Omental fat pad (tissue), 4 donors: ENCODE data around the gene CDK14. TPM values are rescaled to one million over a fixed set of nuclear protein-coding genes. Genes with fewer than 3 reads are reported as not detected.
A peak's percentile ranks its signal among the peaks of the same experiment; 100 is the strongest.
"Not testable (repeated sequence)": the region's sequence is repeated elsewhere in the genome, so short reads cannot be mapped to it uniquely, and the experiment has no call there.

ENCODE experiments used
- ATAC-seq: fragments of 150-250 bp; one replicate; pipeline ENCODE4 v1.9.1; 2016; ENCODE audit warnings: mild to moderate bottlenecking, moderate library complexity; ENCODE audit not compliant: low FRiP score
- DNase-seq: peaks from one replicate; pipeline ENCODE4 v3.0.0-alpha.2; 2019; ENCODE audit warnings: low spot score
- total RNA-seq, 4 donors: library from RNA; depleted of rRNA; stranded (reverse); fragments of >200 nt; gene quantifications; one replicate each; pipeline ENCODE4 v1.1.0, GENCODE V29; 2016
- TF ChIP-seq, protein P1 (sequence below), 3 donors: fragments of 450-650 bp; IDR thresholded peaks; one replicate each; pipeline ENCODE4 v1.5.1; 2016 to 2017; ENCODE audit warnings: antibody characterized with exemption in 3 of 3, mild to moderate bottlenecking in 3 of 3, moderate library complexity in 2 of 3

Gene CDK14
- total RNA-seq, 4 donors from 2014 or later: 25.2 to 40.3 (median 30.8) TPM

DNA sequence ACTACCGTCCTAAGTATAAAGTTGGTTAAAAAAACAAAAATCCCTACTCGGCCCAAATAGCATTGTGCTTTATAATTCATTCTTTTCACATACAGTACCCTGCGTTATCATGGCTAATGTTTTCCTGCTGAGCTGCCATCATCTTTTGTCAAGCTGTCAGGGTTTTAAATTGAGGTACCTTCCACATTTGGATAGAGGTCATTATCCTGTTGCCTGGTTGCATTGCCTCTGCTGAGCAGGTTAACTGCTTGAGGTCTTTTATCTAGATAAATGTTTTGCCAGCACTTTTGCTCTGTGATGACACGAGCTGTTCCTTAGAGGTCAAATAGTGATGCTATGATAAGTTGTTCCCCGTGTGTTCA is 573.7 kb downstream of the CDK14 start:
- no peak for DNase-seq
- ATAC-seq: no peak
- TF ChIP-seq, protein P1, sequence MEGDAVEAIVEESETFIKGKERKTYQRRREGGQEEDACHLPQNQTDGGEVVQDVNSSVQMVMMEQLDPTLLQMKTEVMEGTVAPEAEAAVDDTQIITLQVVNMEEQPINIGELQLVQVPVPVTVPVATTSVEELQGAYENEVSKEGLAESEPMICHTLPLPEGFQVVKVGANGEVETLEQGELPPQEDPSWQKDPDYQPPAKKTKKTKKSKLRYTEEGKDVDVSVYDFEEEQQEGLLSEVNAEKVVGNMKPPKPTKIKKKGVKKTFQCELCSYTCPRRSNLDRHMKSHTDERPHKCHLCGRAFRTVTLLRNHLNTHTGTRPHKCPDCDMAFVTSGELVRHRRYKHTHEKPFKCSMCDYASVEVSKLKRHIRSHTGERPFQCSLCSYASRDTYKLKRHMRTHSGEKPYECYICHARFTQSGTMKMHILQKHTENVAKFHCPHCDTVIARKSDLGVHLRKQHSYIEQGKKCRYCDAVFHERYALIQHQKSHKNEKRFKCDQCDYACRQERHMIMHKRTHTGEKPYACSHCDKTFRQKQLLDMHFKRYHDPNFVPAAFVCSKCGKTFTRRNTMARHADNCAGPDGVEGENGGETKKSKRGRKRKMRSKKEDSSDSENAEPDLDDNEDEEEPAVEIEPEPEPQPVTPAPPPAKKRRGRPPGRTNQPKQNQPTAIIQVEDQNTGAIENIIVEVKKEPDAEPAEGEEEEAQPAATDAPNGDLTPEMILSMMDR (IDR thresholded peaks at IDR 0.05): no peak

DNA sequence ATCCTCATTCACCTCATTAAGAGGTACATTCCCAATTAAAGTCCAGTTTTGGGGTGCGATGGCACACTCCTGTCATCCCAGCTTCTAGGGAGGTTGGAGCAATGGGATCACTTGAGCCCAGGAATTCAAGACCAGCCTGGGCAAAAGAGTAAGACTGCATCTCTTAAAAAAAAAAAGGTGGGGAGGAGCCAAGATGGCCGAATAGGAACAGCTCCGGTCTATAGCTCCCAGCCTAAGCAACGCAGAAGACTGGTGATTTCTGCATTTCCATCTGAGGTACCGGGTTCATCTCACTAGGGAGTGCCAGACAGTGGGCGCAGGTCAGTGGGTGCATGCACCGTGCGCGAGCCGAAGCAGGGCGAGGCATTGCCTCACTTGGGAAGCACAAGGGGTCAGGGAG is 577.1 kb downstream of the CDK14 start:
- not testable (repeated sequence) for ATAC-seq, DNase-seq

DNA sequence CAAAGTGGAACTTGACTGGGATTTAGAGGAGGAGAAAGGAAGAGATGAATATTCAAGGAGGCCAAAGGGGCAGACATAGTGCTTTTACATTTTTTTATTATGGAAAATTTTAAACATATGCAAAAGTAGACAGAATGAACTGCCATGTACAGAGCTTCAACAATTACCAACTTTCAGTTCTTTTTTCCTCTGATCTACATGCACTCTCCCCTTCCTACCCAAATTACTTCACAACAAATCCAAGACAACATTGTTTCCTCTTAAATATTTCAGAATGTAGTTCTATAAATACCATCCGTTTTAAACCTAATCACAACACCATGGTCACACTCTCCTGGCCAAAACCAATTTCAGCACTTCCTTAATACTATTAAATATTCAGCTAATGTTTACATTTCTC is 584.6 kb downstream of the CDK14 start:
- no peak for ATAC-seq
- TF ChIP-seq, protein P1 (IDR thresholded peaks at IDR 0.05): no peak
- no peak for DNase-seq

DNA sequence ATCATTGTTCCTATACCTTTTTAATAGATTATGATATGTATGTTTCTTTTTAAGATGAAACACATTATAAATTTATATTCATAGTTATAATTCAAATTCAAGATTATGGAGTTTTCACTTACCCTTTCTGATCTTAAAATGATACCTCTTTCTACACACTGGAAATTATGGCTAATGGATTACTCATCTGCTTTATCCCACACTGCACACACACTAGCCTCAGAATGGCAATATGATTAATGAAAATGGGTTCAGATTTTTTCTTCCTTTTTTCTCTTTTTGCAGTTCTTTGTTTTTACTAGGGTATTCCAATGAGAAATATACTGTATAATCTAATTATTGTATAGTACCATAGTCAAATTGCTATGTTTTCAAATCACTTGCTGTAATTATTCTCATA is 585.8 kb downstream of the CDK14 start:
- ATAC-seq: no peak
- TF ChIP-seq, protein P1 (IDR thresholded peaks at IDR 0.05): no peak

DNA sequence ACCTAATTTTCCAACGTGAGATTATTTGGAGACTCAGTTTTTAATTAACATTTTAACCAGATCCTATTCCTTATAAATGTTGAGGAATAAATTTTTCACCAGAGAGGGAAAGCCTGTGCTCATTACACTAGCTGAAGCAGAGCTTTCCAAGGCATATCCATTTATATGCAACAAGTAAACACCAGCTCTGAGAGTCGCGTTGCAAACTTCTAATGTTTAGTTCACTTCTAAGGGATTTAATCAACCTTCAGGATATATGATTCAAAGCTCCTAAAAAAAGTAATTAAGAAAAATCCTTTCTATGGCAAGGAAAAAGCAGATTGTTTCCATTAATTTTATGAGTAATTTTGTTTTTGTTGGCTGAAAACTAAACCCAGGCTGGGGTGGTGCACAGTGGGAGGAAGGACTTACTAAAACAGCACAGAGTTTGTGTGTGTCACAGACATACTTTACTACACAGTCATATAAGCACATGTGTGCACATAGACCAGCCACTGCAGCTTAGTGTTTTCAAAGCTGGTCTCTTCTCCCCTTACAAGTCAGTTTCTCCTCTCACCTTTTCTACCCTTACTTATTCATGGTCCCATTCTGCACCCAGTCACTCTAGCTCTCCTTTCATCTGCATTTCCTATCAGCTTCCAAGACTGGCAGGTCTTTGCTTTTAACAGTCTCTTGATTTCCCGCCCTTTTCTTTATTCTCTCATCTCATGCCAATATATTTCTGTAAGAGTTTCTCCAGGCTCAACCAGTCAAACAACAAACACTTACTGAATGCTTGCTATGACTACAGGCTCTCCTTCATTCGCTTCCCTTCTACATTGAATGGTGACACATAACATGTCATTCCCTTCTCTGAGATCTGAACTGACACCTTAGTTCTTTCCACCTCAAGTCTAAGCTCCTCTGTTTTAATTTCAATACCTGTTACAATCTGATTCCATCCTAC is 587.0 kb downstream of the CDK14 start:
- TF ChIP-seq, protein P1 (IDR thresholded peaks at IDR 0.05): no peak
- DNase-seq (no peak), ATAC-seq (peak; percentile 75)

More for the DNA sequence above, 585.8 kb downstream of the CDK14 start:
- no peak for DNase-seq

DNA sequence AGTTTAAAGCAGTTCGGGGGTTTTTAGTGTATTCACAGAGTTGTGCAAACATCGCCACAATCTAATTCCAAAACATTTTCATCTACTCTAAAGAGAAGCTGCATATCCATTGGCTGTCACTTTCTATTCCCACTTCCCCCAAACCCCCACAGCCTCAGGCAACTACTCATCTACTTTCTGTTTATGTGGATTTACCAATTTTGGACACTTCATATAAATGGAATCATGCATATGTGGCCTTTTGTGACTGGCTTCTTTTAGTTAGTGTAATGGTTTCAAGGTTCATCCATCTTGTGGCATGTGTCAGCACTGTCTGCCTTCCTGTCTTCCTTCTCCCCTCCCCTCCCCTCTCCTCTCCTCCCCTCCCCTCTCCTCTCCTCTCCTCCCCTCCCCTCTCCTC is 589.6 kb downstream of the CDK14 start:
- no peak for ATAC-seq

DNA sequence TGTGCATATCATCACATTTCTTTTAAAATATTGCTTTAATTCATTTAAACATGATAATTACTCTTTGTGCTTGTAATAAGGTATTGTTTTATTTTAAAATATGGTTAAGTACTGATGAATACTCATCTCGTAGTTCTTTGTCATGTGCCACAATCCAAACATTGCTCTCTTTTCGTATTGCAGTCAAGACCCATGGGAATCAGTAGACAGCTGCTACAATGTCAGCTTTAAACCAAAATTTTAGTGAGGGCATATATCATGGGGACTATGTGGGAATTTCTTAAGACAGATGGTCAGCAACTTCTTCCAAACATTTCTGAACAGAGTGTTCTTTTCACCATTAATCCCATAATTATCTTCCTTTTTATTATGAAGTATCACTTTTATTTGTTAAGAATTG is 590.9 kb downstream of the CDK14 start:
- TF ChIP-seq, protein P1 (IDR thresholded peaks at IDR 0.05): no peak
- DNase-seq: no peak
- no peak for ATAC-seq

More for the DNA sequence above, 589.6 kb downstream of the CDK14 start:
- TF ChIP-seq, protein P1 (IDR thresholded peaks at IDR 0.05): no peak
- no peak for DNase-seq
